Fibroblast of skin of left biceps (primary cell): ENCODE data around the gene EMX2.

Experiments used
- DNase-seq, 2 experiments: peaks; one replicate each; pipeline ENCODE4 v3.0.0-alpha.2; 2013; ENCODE audit warnings: low read depth in 2 of 2

Gene EMX2

GRCh38 chr10:117532003-117532385 is 10.6 kb upstream of the EMX2 start:
- no peak for DNase-seq

- DNase-seq: no peak
These were observed 10.0 kb upstream of the EMX2 start for GRCh38 chr10:117532451-117533107.

GRCh38 chr10:117533507-117534281 is 8.9 kb upstream of the EMX2 start:
- no peak for DNase-seq

GRCh38 chr10:117534321-117535297 is 7.9 kb upstream of the EMX2 start:
- DNase-seq: no peak

- no peak for DNase-seq
These were observed 7.1 kb upstream of the EMX2 start for GRCh38 chr10:117535298-117536071.

GRCh38 chr10:117536072-117536865 is 6.3 kb upstream of the EMX2 start:
- no peak for DNase-seq

GRCh38 chr10:117536866-117537435 is 5.6 kb upstream of the EMX2 start:
- DNase-seq: no peak

GRCh38 chr10:117537436-117537903 is 5.1 kb upstream of the EMX2 start:
- DNase-seq: no peak

- no peak for DNase-seq
These were observed 4.5 kb upstream of the EMX2 start for GRCh38 chr10:117537904-117538524.

- no peak for DNase-seq
These were observed 3.2 kb upstream of the EMX2 start for GRCh38 chr10:117539361-117539773.

GRCh38 chr10:117539903-117540639 is 2.5 kb upstream of the EMX2 start:
- no peak for DNase-seq

GRCh38 chr10:117540640-117541404 is 1.7 kb upstream of the EMX2 start:
- no peak for DNase-seq

GRCh38 chr10:117541405-117541908 is 1.1 kb upstream of the EMX2 start:
- peak; percentile 79 for DNase-seq

GRCh38 chr10:117541909-117542705 is 439 bp upstream of the EMX2 start:
- peak; percentile 98 for DNase-seq

- no peak for DNase-seq
These were observed 868 bp downstream of the EMX2 start for GRCh38 chr10:117543225-117544003.

- DNase-seq: no peak
These were observed 1.6 kb downstream of the EMX2 start for GRCh38 chr10:117544004-117544701.
